Astrocyte (in vitro differentiated cells and primary cell): ENCODE results near the gene NSD1.

Source experiments
- EZH2 ChIP-seq: IDR thresholded peaks from 2 replicates; pipeline ENCODE4 v1.6.1; 2012; ENCODE audit warnings: mild to moderate bottlenecking, low read length, inconsistent platforms; ENCODE audit not compliant: insufficient read depth
- TF ChIP-seq, protein P1 (sequence below): IDR thresholded peaks from 2 replicates; pipeline ENCODE4 v1.5.1; 2011; ENCODE audit warnings: low read depth, mild to moderate bottlenecking, inconsistent platforms, low read length, moderate library complexity; ENCODE audit not compliant: insufficient read depth

DNA sequence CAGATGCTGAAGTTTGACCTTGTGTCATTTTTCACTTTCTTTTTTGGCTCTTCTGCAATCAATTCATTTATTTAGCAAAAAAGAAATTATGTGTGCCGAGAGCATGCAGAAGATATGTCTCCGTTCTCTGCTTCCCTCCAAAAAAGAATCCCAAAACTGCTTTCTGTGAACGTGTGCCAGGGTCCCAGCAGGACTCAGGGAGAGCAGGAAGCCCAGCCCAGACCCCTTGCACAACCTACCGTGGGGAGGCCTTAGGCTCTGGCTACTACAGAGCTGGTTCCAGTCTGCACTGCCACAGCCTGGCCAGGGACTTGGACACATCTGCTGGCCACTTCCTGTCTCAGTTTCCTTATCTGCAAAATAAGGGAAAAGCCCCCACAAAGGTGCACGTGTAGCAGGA is 44.4 kb upstream of the NSD1 start:
- TF ChIP-seq, protein P1, sequence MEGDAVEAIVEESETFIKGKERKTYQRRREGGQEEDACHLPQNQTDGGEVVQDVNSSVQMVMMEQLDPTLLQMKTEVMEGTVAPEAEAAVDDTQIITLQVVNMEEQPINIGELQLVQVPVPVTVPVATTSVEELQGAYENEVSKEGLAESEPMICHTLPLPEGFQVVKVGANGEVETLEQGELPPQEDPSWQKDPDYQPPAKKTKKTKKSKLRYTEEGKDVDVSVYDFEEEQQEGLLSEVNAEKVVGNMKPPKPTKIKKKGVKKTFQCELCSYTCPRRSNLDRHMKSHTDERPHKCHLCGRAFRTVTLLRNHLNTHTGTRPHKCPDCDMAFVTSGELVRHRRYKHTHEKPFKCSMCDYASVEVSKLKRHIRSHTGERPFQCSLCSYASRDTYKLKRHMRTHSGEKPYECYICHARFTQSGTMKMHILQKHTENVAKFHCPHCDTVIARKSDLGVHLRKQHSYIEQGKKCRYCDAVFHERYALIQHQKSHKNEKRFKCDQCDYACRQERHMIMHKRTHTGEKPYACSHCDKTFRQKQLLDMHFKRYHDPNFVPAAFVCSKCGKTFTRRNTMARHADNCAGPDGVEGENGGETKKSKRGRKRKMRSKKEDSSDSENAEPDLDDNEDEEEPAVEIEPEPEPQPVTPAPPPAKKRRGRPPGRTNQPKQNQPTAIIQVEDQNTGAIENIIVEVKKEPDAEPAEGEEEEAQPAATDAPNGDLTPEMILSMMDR: no peak
- TF ChIP-seq EZH2: no peak
